Astrocyte of the cerebellum (primary cell): ENCODE results near the gene PAQR5.

Experiments
- DNase-seq: peaks from one replicate; pipeline ENCODE4 v3.0.0-alpha.2; 2011; ENCODE audit warnings: low read depth
- H3K4me3 ChIP-seq: 2 replicates; pipeline ENCODE4 v1.5.1; 2011; ENCODE audit warnings: mild to moderate bottlenecking, low read depth, low read length, moderate library complexity
- CTCF ChIP-seq: IDR thresholded peaks from 2 replicates; pipeline ENCODE4 v1.5.1; 2012; ENCODE audit warnings: low read length, low read depth, moderate library complexity, mild to moderate bottlenecking; ENCODE audit errors: missing control alignments
- in situ Hi-C: cut with HindIII; loops from 2 replicates; pipeline ENCODE4 v1.10.0; 2017; ENCODE audit warnings: low sequenced_read_pairs

Gene PAQR5

GRCh38 chr15:69320977-69321554, 22.4 kb downstream of the PAQR5 start:
- DNase-seq = no peak
- in situ Hi-C loops = no loop called here
- no peak for TF ChIP-seq CTCF
- H3K4me3 ChIP-seq = no peak overlapping the region

- in situ Hi-C loops = no loop called here
- no peak for DNase-seq
- no peak overlapping the region for H3K4me3 ChIP-seq
- no peak for TF ChIP-seq CTCF
Measured at GRCh38 chr15:69323893-69324430, 25.2 kb downstream of the PAQR5 start.

- no peak for DNase-seq
- in situ Hi-C loops = no loop called here
- no peak for TF ChIP-seq CTCF
- no peak overlapping the region for H3K4me3 ChIP-seq
Measured at GRCh38 chr15:69324565-69324964, 25.9 kb downstream of the PAQR5 start.

GRCh38 chr15:69325456-69325971, 26.8 kb downstream of the PAQR5 start:
- H3K4me3 ChIP-seq = no peak overlapping the region
- TF ChIP-seq CTCF = no peak
- DNase-seq = no peak
- in situ Hi-C loops = no loop called here

GRCh38 chr15:69328080-69328479, 29.4 kb downstream of the PAQR5 start:
- DNase-seq = no peak
- in situ Hi-C loops = no loop called here
- TF ChIP-seq CTCF = no peak

GRCh38 chr15:69328739-69329138, 30.0 kb downstream of the PAQR5 start:
- DNase-seq = no peak
- no peak overlapping the region for H3K4me3 ChIP-seq
- no peak for TF ChIP-seq CTCF
- in situ Hi-C loops = no loop called here

More at GRCh38 chr15:69328080-69328479, 29.4 kb downstream of the PAQR5 start:
- H3K4me3 ChIP-seq = no peak overlapping the region
